Pancreas (tissue), 10 donors: Measurements from ENCODE around the gene IRF2. TPM values are rescaled to one million over a fixed set of nuclear protein-coding genes. Genes with fewer than 3 reads are reported as not detected.
A peak's percentile ranks its signal among the peaks of the same experiment; 100 is the strongest.
"Not testable (repeated sequence)": the region's sequence is repeated elsewhere in the genome, so short reads cannot be mapped to it uniquely, and the experiment has no call there.

Source experiments
- ATAC-seq, 4 donors: fragments of 200-7000 bp; cut with Tn5 transposase; one replicate each; pipeline versions ENCODE4 v1.8.0 to v1.9.1; 2020; ENCODE audit warnings: mild to moderate bottlenecking in 4 of 4, moderate library complexity in 4 of 4
- DNase-seq, 6 donors: peaks; one replicate each; pipeline ENCODE4 v3.0.0-alpha.2; 2020
- FAIRE-seq: peaks from 2 replicates; lab custom pipeline; 2012; peaks lifted over from hg19 to GRCh38; lab: Jason Lieb, UNC
- H3K27ac ChIP-seq, 4 donors: fragments of 200-600 bp; sonication (generic); 1 replicate in 3 of 4; 2 replicates in 1 of 4; pipeline versions ENCODE4 v1.5.0 to v1.8.0; 2020
- H3K27me3 ChIP-seq, 4 donors: fragments of 200-600 bp; one replicate each; pipeline ENCODE4 v1.8.0; 2021
- H3K36me3 ChIP-seq, 3 donors: fragments of 200-600 bp; sonication (generic) in 1 of 3; one replicate each; pipeline versions ENCODE4 v1.5.0 to v1.8.0; 2020 to 2021
- H3K4me1 ChIP-seq, 3 donors: fragments of 200-600 bp; one replicate each; pipeline ENCODE4 v1.8.0; 2021
- H3K4me3 ChIP-seq, 4 donors: fragments of 200-600 bp; sonication (generic) in 2 of 4; one replicate each; pipeline versions ENCODE4 v1.5.0 to v1.8.0; 2020 to 2021
- H3K9me3 ChIP-seq, 4 donors: fragments of 200-600 bp; one replicate each; pipeline ENCODE4 v1.8.0; 2021
- WGBS, 2 donors: extraction: QIAGEN DNeasy Blood & Tissue Kit; methylation state at CpG; one replicate each; pipeline ENCODE4 v1.1.7; 2013; 5-methylcytosine and 5-hydroxymethylcytosine counted together
- intact Hi-C, 3 donors: fragments of 100-400 bp; cut with DNase I; formaldehyde crosslinking; loops; one replicate each; pipeline versions ENCODE4 v1.11.1 to v1.14.2; 2022
- polyA plus RNA-seq, 2 donors: library from polyadenylated mRNA; stranded (reverse); fragments of 200-250 nt; gene quantifications; one replicate each; pipeline ENCODE4 v1.2.3, GENCODE V29; 2013
- total RNA-seq, 6 donors: library from RNA; stranded (reverse); fragmentation: NEBNext Ultra II Directional in 4 of 6; extraction: Animal tissue kit (Norgen Biotek cat#: 25700) in 4 of 6; gene quantifications; one replicate each; pipeline versions ENCODE4 v1.2.1 to v1.2.4, GENCODE V29; 2021 to 2023
- TF ChIP-seq, protein P1 (sequence below), 4 donors: fragments of 200-600 bp; sonication (generic) in 3 of 4; IDR thresholded peaks; one replicate each; pipeline versions ENCODE4 v1.5.0 to v1.8.0; 2021; ENCODE audit warnings: antibody characterized with exemption in 4 of 4
- donor health status: healthy with polysubstance abuse.
- donor health status: DM: no; HTN: no; CAD: no; lungs with moderate emphysema.
- donor health status: DM: no; HTN: no; CAD: no.
- donor health status: control.
- donor health status: control.
- donor health status: Bipolar disorder and iron deficiency.
- donor health status: DM: yes; HTN: yes; CAD: no.
- donor health status: DM: no; HTN: no; CAD: no.
- donor health status: DM: no; HTN: no; CAD: no.
- donor health status: DM: yes; HTN: yes; CAD: no.

IRF2 gene
- total and polyA plus RNA-seq, 8 donors = 6.8 to 32.3 (median 12.3) TPM

GRCh38 chr4:184346682-184347081, 127.7 kb downstream of the IRF2 start:
- FAIRE-seq = no peak
- no peaks in the 10 kb centered on the region for H3K9me3 ChIP-seq
- H3K36me3 ChIP-seq = no peaks in the 10 kb centered on the region
- TF ChIP-seq, protein P1, sequence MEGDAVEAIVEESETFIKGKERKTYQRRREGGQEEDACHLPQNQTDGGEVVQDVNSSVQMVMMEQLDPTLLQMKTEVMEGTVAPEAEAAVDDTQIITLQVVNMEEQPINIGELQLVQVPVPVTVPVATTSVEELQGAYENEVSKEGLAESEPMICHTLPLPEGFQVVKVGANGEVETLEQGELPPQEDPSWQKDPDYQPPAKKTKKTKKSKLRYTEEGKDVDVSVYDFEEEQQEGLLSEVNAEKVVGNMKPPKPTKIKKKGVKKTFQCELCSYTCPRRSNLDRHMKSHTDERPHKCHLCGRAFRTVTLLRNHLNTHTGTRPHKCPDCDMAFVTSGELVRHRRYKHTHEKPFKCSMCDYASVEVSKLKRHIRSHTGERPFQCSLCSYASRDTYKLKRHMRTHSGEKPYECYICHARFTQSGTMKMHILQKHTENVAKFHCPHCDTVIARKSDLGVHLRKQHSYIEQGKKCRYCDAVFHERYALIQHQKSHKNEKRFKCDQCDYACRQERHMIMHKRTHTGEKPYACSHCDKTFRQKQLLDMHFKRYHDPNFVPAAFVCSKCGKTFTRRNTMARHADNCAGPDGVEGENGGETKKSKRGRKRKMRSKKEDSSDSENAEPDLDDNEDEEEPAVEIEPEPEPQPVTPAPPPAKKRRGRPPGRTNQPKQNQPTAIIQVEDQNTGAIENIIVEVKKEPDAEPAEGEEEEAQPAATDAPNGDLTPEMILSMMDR (IDR thresholded peaks at IDR 0.05) = no peak
- no peaks in the 10 kb centered on the region for H3K27me3 ChIP-seq
- ATAC-seq = no peak
- no peak for DNase-seq
- intact Hi-C loops = no loop called here
- 81 to 92% methylated on average over 2 of the region's 2 CpGs for WGBS, 2 donors
- peak overlapping the region in 2 of 4 donors; percentile 88 to 93 for H3K27ac ChIP-seq
- H3K4me1 ChIP-seq = peaks cover 26 to 41% (median 31%) of the 10 kb centered on the region in 3 donors
- H3K4me3 ChIP-seq = no peak overlapping the region

DNA sequence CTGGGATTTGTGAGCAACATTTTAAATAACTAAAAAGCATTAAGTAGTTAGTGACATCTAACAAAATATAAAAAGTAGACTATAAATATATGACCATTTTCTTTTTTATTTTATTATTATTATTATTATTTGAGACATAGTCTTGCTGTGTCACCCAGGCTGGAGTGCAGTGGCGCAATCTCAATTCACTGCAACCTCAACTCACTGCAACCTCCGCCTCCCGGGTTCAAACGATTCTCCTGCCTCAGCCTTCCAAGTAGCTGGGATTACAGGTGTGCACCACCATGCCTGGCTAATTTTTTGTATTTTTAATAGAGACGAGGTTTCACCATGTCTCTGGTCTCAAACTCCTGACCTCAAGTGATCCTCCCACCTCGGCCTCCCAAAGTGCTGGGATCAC, 128.1 kb downstream of the IRF2 start:
- Histone ChIP-seq H3K27ac (peak overlapping the region in 2 of 4 donors; percentile 88 to 93), H3K4me1 (peaks cover 26 to 41% (median 31%) of the 10 kb centered on the region in 3 donors)
- FAIRE-seq, DNase-seq, ATAC-seq, H3K27me3 ChIP-seq, H3K9me3 ChIP-seq, H3K4me3 ChIP-seq, H3K36me3 ChIP-seq, intact Hi-C loops: not testable (repeated sequence)
- WGBS, 2 donors = 93 to 95% methylated on average over 6 of the region's 6 CpGs

GRCh38 chr4:184345573-184345922, 128.8 kb downstream of the IRF2 start:
- Histone ChIP-seq H3K27ac (peak overlapping the region in 1 of 4 donors; percentile 35), H3K4me1 (peaks cover 26 to 41% (median 31%) of the 10 kb centered on the region in 3 donors), H3K36me3 (no peaks in the 10 kb centered on the region), H3K27me3 (no peaks in the 10 kb centered on the region), H3K9me3 (no peaks in the 10 kb centered on the region), H3K4me3 (no peak overlapping the region)
- DNase-seq (no peak), FAIRE-seq (no peak), ATAC-seq (no peak)
- TF ChIP-seq, protein P1 (IDR thresholded peaks at IDR 0.05) = no peak
- 66 to 87% methylated on average over 3 of the region's 3 CpGs for WGBS, 2 donors
- intact Hi-C loops = no loop called here

DNA sequence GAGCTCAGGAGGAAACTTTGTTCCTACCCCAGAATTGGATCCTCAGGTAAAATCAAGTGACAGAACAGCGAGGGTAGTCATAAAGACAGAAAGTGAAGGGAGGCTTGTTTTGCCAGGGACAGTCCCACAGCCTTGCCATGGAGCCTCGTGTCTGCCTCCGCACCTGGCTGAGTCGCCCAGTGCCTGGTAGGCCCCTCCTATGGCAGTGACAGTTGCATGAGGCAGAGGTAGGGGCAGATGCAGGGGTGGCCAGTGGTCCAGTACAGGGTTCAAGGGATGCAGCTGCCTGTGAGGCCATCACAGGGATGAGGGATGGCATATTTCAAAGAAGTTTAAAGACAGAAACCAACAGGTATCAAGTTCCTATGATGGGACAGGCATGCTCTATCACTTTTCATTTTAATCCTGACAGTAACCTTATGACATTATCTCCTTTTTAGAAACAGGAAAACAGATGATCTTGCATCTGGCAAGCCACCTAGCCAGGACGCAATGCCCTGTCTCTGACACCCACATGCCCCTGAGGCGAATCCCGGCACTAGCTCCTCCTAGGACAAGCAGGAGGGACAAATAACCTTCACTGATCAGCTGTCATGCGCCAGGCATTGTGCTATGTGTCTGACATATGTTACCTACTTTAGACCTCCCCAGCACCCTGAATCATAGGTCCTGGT, 129.3 kb downstream of the IRF2 start:
- DNase-seq (no peak), FAIRE-seq (no peak), ATAC-seq (no peak)
- 90 to 94% methylated on average over 8 of the region's 8 CpGs for WGBS, 2 donors
- H3K27ac ChIP-seq = peak overlapping the region in 1 of 4 donors; percentile 35
- H3K36me3 ChIP-seq = no peaks in the 10 kb centered on the region
- H3K4me3 ChIP-seq = no peak overlapping the region
- TF ChIP-seq, protein P1 (IDR thresholded peaks at IDR 0.05) = no peak
- intact Hi-C loops = no loop called here
- no peaks in the 10 kb centered on the region for H3K27me3 ChIP-seq
- H3K4me1 ChIP-seq = peaks cover 26 to 42% (median 31%) of the 10 kb centered on the region in 3 donors
- H3K9me3 ChIP-seq = no peaks in the 10 kb centered on the region

DNA sequence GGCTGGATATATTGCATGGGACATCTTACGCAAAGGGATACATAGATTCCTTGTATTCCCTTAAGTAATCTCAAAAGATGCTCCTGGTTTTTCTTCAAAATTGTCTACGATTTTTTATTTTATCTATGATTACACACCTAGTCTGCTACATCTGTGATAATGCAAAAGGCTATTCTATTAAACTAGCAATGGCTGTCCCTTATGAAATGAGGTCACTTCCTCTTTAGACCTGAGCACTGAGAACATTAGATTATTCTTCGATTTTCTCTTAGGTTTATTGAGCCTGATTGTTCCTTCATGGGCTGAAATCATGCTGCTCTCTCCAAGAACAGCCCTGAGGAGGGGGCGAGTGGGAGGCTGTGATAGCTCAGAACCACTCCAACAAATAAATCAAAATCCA, 129.9 kb downstream of the IRF2 start:
- no peak overlapping the region for H3K4me3 ChIP-seq
- H3K27me3 ChIP-seq = no peaks in the 10 kb centered on the region
- H3K4me1 ChIP-seq = peaks cover 23 to 45% (median 27%) of the 10 kb centered on the region in 3 donors
- H3K27ac ChIP-seq = no peak overlapping the region
- H3K9me3 ChIP-seq = no peaks in the 10 kb centered on the region
- TF ChIP-seq, protein P1 (IDR thresholded peaks at IDR 0.05) = no peak
- intact Hi-C loops = no loop called here
- 72 to 84% methylated on average over 4 of the region's 4 CpGs for WGBS, 2 donors
- no peak for DNase-seq
- ATAC-seq = no peak
- no peaks in the 10 kb centered on the region for H3K36me3 ChIP-seq
- no peak for FAIRE-seq
